HG03196 (cell line): ENCODE data around the gene TNS4.

Experiments
- ATAC-seq: cut with Tn5 transposase; IDR thresholded peaks from one replicate; pipeline ENCODE4 v1.9.1; 2021; ENCODE audit not compliant: unreplicated experiment

The TNS4 gene

DNA sequence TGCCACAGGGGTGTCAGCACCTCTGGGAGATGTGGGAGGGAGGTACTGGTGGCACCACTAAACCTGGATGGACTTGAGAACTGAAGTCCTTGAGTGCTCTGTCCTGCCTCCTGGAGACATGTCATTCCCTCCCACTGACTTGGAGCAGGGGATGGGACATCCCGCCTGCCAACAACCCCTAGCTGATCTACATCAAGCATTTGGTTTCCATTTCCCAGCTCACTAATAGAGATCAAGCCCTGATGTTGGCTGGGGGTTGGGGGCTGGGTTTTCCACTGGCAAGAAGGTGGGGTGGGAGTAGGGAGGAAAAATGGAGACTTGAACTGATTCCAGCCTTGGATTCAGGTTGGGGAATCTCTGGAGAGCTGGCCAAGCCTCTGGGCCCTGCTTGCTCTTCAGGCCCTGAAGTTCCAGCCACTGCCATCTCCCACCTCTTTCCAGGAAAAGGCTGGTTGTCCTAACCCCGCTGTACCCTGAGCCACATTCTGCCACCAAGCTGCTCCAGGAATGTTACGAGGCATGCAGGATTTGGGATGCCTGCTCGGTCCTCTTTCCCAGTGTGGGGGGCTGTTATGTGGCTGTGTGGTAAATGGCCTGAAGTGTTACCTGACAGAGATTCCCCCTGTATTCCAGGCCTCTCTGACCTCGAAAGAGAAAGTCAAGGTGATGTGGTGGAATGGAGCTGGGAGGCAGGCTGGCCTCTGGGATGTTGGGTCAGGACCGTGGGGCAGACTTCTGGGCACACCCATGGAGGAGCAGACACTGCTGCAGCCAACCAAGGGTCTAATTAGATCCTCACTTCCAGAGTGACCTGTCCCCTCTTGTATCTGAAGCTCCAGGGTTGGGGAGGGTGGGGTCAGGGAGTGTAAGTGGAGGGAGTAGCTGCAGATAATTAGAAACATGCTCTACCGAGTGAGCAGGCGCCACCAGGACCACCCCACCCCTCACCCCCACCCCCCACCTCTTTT is 41.5 kb downstream of the TNS4 start:
- ATAC-seq = no peak

DNA sequence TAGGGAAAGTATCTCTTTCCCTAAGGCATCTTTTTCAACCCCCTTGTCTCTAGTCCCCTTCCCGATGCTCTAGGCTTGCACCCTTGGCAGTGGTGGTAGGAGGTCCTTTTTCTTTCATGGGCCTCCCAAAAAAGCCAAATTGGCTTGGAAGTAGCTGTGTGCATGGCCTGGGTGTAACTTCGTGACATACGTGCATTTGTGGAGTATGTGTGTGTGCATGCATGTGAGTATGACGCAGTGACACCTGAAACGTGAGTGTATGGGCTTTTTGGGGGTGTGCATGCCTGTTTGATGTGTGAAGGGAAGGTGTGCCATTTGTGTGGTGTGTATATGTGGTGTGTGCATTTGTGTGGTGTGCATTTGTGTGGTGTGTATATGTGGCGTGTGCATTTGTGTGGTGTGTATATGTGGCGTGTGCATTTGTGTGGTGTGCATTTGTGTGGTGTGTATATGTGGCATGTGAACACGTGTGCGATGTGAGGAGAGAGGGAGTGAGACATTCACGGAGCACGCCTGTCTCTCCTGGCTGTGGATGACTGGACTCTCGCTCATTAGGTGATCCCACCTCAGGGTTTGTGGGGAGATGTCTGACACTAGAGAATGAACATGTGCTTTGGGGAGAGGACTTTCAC is 42.5 kb downstream of the TNS4 start:
- no peak for ATAC-seq

DNA sequence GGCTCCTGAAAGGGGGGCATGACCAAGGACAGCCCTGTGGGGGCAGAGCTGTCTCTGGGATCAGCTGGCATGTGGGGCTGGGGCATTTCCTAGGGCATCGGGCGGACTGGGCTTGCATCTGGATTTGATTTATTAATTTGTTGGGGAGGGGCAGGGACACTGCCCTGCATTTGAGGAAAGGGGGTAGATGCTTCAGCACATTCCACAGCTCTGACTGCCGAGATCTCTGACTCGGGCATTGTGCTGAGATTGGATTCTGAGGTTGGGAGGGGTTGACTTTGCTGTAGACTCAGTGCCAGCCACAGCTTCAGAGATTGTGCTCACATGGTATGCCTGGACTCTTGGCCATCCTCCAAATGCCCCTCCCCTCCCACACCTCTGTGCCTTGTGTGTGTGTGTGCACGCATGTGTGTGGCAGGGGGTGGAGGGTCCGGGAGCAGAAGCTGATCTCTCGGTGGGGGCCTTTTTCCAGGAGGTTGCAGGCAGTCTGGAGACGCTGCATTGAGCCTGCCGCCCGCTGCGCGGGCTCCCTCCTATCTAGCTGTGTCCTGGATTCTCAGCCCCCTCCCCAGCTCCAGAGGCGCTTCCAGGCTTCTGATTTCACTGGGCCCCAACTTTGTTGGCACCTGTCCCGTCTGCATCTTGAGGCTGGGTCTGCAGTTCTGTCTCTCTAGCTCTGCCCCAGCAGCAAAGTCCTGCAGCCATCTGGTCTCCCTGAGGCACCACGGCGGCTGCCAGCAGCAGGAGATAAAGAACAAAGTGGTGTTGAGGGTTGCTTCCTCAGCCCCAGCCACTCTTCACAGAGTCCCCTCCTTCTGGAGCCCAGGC is 43.2 kb downstream of the TNS4 start:
- ATAC-seq = no peak

DNA sequence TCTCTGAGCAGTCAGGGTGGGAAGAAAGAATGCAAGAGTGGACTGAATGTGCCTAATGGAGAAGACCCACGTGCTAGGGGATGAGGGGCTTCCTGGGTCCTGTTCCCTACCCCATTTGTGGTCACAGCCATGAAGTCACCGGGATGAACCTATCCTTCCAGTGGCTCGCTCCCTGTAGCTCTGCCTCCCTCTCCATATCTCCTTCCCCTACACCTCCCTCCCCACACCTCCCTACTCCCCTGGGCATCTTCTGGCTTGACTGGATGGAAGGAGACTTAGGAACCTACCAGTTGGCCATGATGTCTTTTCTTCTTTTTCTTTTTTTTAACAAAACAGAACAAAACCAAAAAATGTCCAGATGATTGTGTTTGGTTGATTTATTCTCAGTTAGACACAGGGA is 44.1 kb downstream of the TNS4 start:
- no peak for ATAC-seq

DNA sequence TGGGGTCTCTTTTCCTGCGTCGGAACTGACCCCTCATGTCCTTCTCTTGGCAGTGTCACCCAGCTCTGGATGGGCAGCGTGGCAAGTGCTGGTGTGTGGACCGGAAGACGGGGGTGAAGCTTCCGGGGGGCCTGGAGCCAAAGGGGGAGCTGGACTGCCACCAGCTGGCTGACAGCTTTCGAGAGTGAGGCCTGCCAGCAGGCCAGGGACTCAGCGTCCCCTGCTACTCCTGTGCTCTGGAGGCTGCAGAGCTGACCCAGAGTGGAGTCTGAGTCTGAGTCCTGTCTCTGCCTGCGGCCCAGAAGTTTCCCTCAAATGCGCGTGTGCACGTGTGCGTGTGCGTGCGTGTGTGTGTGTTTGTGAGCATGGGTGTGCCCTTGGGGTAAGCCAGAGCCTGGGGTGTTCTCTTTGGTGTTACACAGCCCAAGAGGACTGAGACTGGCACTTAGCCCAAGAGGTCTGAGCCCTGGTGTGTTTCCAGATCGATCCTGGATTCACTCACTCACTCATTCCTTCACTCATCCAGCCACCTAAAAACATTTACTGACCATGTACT is 44.9 kb downstream of the TNS4 start:
- no peak for ATAC-seq

DNA sequence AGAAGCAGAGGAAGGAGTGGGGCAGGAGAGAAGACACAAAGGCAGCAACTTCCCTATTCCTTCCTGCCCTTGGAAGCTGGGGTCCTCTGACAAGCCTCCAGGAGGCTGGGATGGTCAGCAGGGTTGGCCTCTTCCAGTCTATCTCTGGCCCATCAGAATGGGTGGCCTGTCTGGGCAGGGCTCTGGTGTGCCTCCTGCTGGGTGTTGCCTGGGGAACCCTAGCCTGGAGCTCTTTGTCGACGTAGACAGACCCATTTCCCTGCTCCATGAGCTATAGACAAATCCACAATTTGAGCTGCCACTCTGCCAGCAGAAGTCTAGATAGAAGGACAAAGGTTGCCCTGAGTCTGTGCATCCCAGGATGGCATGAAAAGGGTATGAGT is 46.8 kb downstream of the TNS4 start:
- no peak for ATAC-seq

DNA sequence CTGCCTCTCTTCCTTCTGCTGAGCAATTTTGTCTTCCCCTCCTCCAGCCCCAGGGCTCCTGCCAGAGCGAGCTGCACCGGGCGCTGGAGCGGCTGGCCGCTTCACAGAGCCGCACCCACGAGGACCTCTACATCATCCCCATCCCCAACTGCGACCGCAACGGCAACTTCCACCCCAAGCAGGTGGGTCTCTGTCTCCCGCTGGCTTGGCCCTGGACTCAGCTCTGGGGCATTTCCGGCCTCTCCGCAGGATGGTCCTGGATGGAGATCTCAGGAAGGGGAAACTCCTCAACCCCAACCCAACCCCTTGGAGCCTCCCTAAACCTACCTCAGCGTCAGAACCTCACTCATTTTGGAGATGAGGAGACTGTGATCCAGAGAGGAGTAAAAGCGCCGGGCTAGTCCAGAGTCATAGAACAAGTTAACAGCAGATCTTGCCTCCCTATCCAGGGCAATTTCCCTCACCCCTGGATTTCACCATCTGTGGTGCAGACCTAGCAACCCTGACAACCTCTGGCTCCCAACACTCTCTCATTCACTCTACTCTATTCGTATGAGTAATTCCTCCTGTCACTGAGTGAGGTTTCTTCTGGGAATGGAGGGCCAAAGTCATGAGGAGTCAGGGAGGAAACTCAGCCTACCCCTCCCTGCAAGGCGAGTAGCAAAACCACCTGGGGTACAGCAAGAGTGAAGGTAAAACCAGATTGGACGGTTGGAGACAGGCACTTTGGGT is 47.4 kb downstream of the TNS4 start:
- ATAC-seq = no peak

DNA sequence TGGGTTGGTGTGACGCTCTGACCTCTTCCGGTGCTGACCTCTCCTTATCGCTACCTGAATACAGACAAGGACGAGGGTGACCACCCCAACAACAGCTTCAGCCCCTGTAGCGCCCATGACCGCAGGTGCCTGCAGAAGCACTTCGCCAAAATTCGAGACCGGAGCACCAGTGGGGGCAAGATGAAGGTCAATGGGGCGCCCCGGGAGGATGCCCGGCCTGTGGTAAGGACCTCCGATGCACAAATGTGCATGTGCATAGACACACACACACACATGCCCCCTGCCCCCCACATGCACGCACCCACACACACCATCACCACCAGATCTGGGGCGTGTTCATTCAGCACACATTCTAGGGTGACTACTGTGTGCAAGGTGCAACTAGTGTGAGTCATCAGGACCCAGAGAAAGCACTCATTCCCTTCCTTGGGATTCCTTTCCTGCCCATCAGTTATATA is 48.5 kb downstream of the TNS4 start:
- no peak for ATAC-seq

DNA sequence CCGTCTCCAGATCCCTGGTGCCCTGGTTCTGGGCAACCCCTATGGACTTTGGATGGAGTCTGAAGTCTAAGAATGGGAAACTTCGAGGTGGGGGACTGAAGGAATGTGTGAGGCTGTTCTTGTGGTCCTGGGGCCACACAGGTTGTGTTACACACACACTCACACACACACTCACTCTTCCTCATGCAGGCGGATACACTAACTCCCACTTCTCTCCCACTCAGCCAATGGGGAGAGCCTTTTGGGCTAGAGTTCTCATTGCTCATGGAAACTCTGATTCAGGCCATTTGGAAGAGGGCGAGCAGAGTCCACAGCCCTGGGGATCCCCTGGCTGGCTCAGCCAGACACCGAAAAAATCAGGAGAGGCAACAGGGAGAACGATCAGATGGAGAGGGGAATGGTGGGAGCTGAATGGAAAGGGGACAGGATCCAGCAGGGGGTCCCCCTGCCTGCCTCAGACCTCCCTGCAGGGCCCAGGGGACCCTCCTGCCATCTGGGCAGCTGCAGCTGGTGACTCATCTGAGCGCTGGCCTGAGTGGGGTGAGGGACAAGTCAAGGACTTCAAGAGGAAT is 49.1 kb downstream of the TNS4 start:
- no peak for ATAC-seq

DNA sequence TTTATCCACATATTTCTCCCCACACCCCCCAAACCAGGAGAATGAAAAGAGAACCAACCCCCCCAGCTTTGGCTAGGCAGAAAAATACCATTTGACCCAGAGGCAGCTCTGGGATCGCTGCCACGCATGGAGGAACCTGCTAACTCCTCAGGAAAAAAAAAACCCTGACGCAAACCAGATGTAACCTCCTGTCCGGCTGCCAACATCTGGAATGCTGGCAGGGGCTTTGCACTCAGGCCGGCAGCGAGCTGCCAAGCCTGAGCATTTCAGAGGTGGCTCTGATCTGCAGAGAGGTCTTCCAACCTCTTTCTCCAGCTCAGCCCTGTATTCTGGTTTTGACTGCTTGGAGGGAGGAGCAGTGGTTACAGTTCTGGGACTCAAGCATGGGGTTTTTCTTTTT is 50.0 kb downstream of the TNS4 start:
- no peak for ATAC-seq

DNA sequence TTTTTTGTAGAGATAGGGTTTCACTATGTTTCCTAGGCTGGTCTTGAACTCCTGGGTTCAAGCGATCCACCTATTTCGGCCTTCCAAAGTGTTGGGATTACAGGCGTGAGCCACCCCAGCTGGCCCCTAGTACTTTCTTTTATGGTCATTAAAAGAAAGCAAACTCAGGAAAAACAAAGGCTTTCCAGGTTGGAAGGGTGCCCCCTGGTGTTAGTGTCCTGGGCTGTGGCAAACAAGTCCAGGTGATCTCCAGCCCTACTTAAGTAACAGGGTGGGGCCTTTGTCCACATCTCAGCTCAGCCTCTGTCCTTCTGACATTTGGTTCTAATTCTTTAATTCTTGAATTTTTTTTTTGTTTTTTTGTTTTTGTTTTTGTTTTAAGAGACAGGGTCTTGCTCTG is 51.2 kb downstream of the TNS4 start:
- ATAC-seq = no peak

DNA sequence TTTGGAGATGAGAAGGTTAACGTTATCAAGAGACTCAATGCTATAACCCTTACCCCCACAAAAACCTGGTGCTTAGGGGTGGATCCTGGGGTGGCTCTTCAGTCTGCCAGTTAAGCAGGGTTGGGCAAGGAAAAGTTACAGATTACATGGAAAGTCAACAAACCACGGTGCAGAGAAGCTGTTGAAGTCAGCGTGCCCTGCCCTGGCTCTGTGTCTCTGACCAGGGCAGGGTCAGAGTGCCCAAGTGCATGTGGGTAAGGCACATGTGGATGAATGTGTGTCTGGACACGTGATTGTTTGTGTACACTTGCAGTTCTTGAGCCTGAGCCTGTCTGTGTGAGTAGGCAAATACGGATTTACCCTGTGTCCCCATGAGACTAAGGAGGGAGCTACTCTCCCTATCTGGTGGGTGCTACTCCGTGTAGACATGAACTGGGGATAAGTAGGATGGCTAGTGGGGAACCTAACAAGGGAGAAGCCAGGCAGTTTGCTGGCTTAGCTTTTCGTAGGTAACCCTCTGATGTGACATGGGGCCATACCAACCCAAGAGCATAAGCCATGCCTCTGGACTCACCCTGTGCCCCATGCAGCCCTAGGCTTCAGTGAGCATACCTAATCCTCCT is 52.7 kb downstream of the TNS4 start:
- no peak for ATAC-seq

DNA sequence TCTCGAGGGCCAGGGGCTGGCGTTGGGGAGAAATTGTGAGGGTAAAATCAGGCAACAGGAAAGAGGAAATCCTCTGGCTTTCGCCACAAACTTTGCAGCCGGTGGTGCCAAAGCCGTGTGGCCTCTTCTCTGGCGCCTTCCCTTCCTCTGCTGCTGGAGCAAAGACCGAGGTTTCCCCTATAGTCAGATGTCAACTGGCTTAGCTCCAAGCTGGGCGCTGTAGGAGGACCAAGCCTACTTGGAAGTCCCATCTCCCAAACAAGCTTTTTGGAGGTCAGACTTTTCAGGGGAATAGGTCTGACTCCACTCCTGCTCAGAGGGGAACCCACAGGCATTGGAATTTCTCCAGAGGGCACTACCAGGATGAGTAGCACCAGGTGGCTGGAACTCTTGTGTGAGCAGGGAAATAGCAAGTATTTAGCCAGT is 53.2 kb downstream of the TNS4 start:
- no peak for ATAC-seq

DNA sequence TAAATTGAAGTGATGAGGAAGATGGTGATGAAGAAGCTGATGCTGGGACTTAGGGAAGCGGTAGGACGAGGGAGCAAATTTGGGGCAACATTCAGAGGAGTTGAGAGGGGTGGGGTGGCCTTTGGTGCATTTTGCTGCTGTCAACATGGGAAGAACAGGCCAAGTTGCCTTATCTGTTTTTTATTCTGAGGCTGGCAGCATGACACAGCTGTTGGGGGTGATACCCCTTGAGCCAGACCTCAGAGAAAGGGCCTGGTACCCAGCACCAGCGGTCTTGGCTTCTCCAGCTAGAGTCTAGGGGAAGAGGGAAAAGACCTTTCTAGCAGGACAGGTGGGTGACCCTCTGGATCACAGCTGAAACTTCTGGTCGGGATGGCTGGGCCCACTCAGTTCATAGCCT is 53.6 kb downstream of the TNS4 start:
- ATAC-seq = no peak

DNA sequence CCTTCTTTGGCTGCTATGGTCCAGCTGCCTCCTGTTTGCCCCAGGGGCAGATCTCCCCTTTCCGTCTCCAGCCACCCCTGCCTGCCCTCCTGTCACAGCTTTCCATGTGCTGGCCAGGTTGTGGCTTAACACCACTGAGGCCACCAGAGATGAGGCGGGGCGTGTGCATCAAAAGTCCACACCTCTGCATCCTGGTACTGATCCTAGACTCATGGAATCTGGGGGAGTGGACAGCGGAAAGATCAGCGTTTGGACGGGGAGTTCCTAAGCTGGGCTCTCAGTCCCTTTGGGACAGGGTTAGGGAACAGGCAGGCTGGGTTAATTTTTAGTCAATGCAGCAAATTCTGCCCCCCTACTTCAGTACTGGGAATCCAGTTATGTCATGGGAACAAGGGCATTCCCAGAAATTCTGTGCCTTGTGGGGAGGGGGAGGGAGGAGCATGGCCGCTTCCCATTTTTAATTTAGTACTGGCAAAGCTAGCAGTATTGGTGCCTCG is 54.2 kb downstream of the TNS4 start:
- ATAC-seq = no peak

DNA sequence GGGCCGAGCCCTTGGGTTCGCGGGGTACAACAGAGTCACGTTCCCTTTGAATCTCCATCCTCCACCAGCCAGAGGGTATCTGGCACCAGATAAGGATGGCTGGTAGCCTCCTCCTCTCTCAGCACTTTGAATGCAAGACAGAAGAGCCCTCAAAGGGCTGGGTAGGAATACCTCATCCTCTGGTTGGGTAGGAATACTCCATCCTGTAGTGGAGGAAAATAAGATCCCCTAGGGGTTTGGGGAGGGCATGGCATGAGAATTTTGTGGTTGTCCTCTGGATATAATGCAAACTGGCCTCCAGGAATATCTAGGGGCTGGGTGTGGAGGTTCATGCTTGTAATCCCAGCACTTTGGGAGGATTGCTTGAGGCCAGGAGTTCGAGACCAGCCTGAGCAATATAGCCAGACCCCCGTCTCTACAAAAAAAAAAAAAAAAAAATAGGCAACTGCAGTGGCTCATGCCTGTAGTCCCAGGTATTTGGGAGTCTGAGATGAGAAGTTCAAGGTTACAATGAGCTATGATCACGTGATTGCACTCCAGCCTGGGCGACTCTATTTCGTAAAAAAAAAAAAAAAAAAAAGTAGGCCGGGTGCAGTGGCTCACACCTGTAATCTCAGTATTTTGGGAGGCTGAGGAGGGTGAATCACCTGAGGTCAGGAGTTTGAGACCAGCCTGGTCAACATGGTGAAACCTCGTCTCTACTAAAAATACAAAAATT is 55.5 kb downstream of the TNS4 start:
- ATAC-seq = no peak

DNA sequence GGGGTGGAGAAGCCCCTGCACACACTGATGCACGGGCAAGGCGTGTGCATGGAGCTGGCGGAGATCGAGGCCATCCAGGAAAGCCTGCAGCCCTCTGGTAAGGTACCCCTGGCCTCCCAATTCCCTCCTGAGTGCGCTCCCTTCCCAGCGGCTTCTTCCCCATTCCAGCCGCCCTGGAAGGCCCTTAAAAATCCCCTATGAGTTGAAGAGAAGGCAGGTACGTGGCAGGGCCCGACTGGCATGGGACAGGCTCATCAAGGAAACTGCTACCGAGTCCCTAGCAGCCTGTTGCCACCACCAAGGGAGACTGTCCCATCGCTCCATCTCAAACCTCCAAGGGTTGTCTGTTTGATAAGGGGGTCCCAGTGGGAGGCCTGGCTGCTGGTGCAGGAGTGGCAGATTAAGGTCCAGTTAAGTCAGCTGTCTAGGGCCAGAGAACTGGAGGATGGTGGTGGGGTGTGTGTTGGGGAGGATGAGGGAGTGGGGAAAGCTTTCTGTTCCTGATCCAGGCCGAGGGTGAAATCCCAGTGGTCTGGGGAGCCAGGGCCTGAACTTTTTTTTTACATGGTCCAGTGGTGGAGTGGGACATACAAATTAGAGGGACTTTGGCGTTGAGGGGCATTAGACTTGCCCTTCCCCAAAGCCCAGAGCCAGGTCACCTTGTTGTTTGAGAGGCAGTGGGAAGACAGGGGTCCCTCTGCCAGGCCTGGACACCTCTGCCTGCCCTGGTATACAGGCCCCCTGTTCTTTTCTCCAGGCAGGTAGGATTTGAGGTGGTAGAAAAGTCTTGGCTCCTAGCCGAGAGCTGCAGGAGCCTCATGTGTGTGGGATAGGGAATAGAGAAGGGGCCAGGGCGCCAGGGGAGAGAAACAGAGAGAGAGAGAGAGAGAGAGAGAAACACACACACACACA is 57.2 kb downstream of the TNS4 start:
- ATAC-seq = no peak
